H1 (cell line): Measurements from ENCODE around the gene MPHOSPH9. TPM values are rescaled to one million over a fixed set of nuclear protein-coding genes. Genes with fewer than 3 reads are reported as not detected.

Experiments used
- CTCF ChIA-PET: fragments of 300-600 bp; sonication (Branson Sonifier 250); formaldehyde crosslinking; loops from one replicate; lab custom pipeline; 2021; ENCODE audit not compliant: partially characterized antibody; lab: Charles Lee
- POLR2A ChIA-PET: fragments of 300-600 bp; sonication (Branson Sonifier 250); formaldehyde crosslinking; loops from one replicate; lab custom pipeline; 2021; ENCODE audit warnings: inconsistent platforms; ENCODE audit not compliant: partially characterized antibody; lab: Charles Lee
- DNase-seq, 2 experiments: peaks; one replicate each; pipeline versions ENCODE4 v3.0.0 to v3.0.0-alpha.2; 2010 to 2022; ENCODE audit warnings: low spot score in 2 of 2, low read depth in 1 of 2, mixed read lengths in 1 of 2
- FAIRE-seq: peaks from 2 replicates; lab custom pipeline; 2011; peaks lifted over from hg19 to GRCh38; lab: Jason Lieb, UNC
- H2AFZ ChIP-seq: 2 replicates; pipeline ENCODE4 v1.8.1; 2012; ENCODE audit warnings: low read length, inconsistent platforms
- H2AK5ac ChIP-seq: 2 replicates; pipeline ENCODE4 v1.6.1; 2013; ENCODE audit warnings: low read depth, low read length
- H2BK120ac ChIP-seq: replicated peaks from 2 replicates; pipeline ENCODE3; 2013; ENCODE audit warnings: low read depth, low read length, inconsistent platforms
- H2BK12ac ChIP-seq: 2 replicates; pipeline ENCODE4 v1.6.1; 2013; ENCODE audit warnings: low read depth, low read length
- H2BK15ac ChIP-seq: 2 replicates; pipeline ENCODE4 v1.6.1; 2013; ENCODE audit warnings: low read length
- H2BK20ac ChIP-seq: 2 replicates; pipeline ENCODE4 v1.6.1; 2013; ENCODE audit warnings: low read length
- H2BK5ac ChIP-seq: 2 replicates; pipeline ENCODE4 v1.6.1; 2013; ENCODE audit warnings: low read depth, low read length
- H3K14ac ChIP-seq: 2 replicates; pipeline ENCODE4 v1.6.1; 2013; ENCODE audit warnings: inconsistent platforms; ENCODE audit not compliant: insufficient read length
- H3K18ac ChIP-seq: 2 replicates; pipeline ENCODE4 v1.6.1; 2013; ENCODE audit warnings: low read length; ENCODE audit errors: extremely low read depth
- H3K23ac ChIP-seq: 2 replicates; pipeline ENCODE4 v1.6.1; 2013; ENCODE audit warnings: inconsistent platforms; ENCODE audit not compliant: insufficient read length
- H3K23me2 ChIP-seq: 2 replicates; pipeline ENCODE4 v1.6.1; 2013; ENCODE audit warnings: low read depth, low read length
- H3K27ac ChIP-seq: 2 replicates; pipeline ENCODE4 v1.6.1; 2011; ENCODE audit warnings: low read depth, low read length, inconsistent platforms
- H3K27me3 ChIP-seq, 4 experiments: replicated peaks in 1 of 4; 1 replicate in 1 of 4; 2 replicates in 3 of 4; pipeline versions ENCODE4 v1.6.1 to v1.8.1; 2011 to 2013; ENCODE audit warnings: low read length in 3 of 4, mild to moderate bottlenecking in 3 of 4, inconsistent platforms in 2 of 4, mixed read lengths in 2 of 4, moderate library complexity in 1 of 4; ENCODE audit not compliant: control insufficient read depth in 3 of 4, insufficient read depth in 3 of 4; ENCODE audit errors: extremely low read depth in 1 of 4
- H3K36me3 ChIP-seq, 4 experiments: 2 replicates each; pipeline versions ENCODE4 v1.6.1 to v1.8.1; 2011 to 2013; ENCODE audit warnings: mild to moderate bottlenecking in 4 of 4, low read length in 3 of 4, moderate library complexity in 2 of 4, control low read depth in 1 of 4, inconsistent platforms in 1 of 4; ENCODE audit not compliant: insufficient read depth in 4 of 4, control insufficient read depth in 2 of 4
- H3K4ac ChIP-seq: replicated peaks from 2 replicates; pipeline ENCODE3; 2013; ENCODE audit warnings: low read length, low read depth, mixed read lengths, inconsistent platforms; ENCODE audit not compliant: insufficient read length
- H3K4me1 ChIP-seq, 4 experiments: replicated peaks in 1 of 4; 1 replicate in 1 of 4; 2 replicates in 3 of 4; pipeline versions ENCODE4 v1.6.1 to v1.8.1; 2011 to 2013; ENCODE audit warnings: low read length in 3 of 4, inconsistent platforms in 2 of 4, mixed read lengths in 1 of 4; ENCODE audit not compliant: insufficient read depth in 4 of 4, control insufficient read depth in 3 of 4
- H3K4me2 ChIP-seq, 2 experiments: 2 replicates each; pipeline versions ENCODE4 v1.6.1 to v1.8.1; 2011 to 2013; ENCODE audit warnings: low read depth in 2 of 2, low read length in 2 of 2, control low read depth in 1 of 2, inconsistent platforms in 1 of 2, mild to moderate bottlenecking in 1 of 2; ENCODE audit not compliant: insufficient read depth in 1 of 2
- H3K4me3 ChIP-seq, 4 experiments: fragments of 200-600, 300-600 bp in 1 of 4; sonication (generic), shearing (Covaris generic), sonication (Bioruptor Twin) in 1 of 4; 2 replicates each; pipeline versions ENCODE4 v1.5.1 to v1.8.1; 2011 to 2016; ENCODE audit warnings: low read length in 4 of 4, low read depth in 3 of 4, control low read depth in 2 of 4, inconsistent platforms in 2 of 4, mild to moderate bottlenecking in 2 of 4, mixed read lengths in 1 of 4, moderate library complexity in 1 of 4; ENCODE audit not compliant: insufficient read depth in 2 of 4; ENCODE audit errors: extremely low read depth in 1 of 4
- H3K56ac ChIP-seq: replicated peaks from 2 replicates; pipeline ENCODE3; 2013; ENCODE audit warnings: low read depth, mild to moderate bottlenecking, mixed read lengths, low read length, inconsistent platforms; ENCODE audit not compliant: insufficient read length
- H3K79me1 ChIP-seq: 2 replicates; pipeline ENCODE4 v1.6.1; 2013; ENCODE audit warnings: low read depth, low read length, control low read depth
- H3K79me2 ChIP-seq, 2 experiments: 2 replicates each; pipeline versions ENCODE4 v1.6.1 to v1.8.1; 2012 to 2013; ENCODE audit warnings: low read length in 2 of 2, mild to moderate bottlenecking in 2 of 2, inconsistent platforms in 1 of 2; ENCODE audit not compliant: insufficient read depth in 2 of 2, control insufficient read depth in 1 of 2
- H3K9ac ChIP-seq, 4 experiments: replicated peaks in 1 of 4; 1 replicate in 1 of 4; 2 replicates in 3 of 4; pipeline versions ENCODE4 v1.6.1 to v1.8.1; 2011 to 2013; ENCODE audit warnings: low read depth in 3 of 4, low read length in 3 of 4, control low read depth in 2 of 4, mild to moderate bottlenecking in 2 of 4, moderate library complexity in 2 of 4, inconsistent platforms in 1 of 4; ENCODE audit errors: extremely low read depth in 1 of 4
- H3K9me3 ChIP-seq, 2 experiments: 2 replicates each; pipeline versions ENCODE4 v1.6.1 to v1.8.1; 2012 to 2013; ENCODE audit warnings: mild to moderate bottlenecking in 2 of 2, moderate library complexity in 2 of 2, control low read depth in 1 of 2, inconsistent platforms in 1 of 2, low read depth in 1 of 2, low read length in 1 of 2, mixed read lengths in 1 of 2; ENCODE audit not compliant: insufficient read depth in 2 of 2
- H4K20me1 ChIP-seq, 2 experiments: replicated peaks in 1 of 2; 2 replicates each; pipeline versions ENCODE3 to v1.8.1; 2011 to 2013; ENCODE audit warnings: inconsistent platforms in 2 of 2, low read length in 2 of 2, mild to moderate bottlenecking in 1 of 2; ENCODE audit not compliant: insufficient read depth in 2 of 2, control insufficient read depth in 1 of 2
- H4K5ac ChIP-seq: 2 replicates; pipeline ENCODE4 v1.6.1; 2013; ENCODE audit warnings: low read length, low read depth, mixed read lengths, inconsistent platforms; ENCODE audit not compliant: insufficient read length
- H4K8ac ChIP-seq: 2 replicates; pipeline ENCODE4 v1.8.0; 2013; ENCODE audit warnings: mild to moderate bottlenecking, moderate library complexity, low read length, inconsistent platforms; ENCODE audit not compliant: insufficient read depth; ENCODE audit errors: extremely low read depth
- H4K91ac ChIP-seq: replicated peaks from 2 replicates; pipeline ENCODE3; 2013; ENCODE audit warnings: low read length, mixed read lengths, inconsistent platforms; ENCODE audit not compliant: insufficient read length
- CBX8 ChIP-seq: fragments of 300-800, 300-1000 bp; sonication (generic); IDR thresholded peaks from 2 replicates; pipeline ENCODE4 v1.7.1; 2016; ENCODE audit warnings: low read depth, low read length, borderline replicate concordance
- CHD2 ChIP-seq: IDR thresholded peaks from 2 replicates; pipeline ENCODE4 v1.6.1; 2012; ENCODE audit warnings: low read length, improper control_type of control experiment
- EP300 ChIP-seq, 2 experiments: IDR thresholded peaks; 1 replicate in 1 of 2; 2 replicates in 1 of 2; pipeline ENCODE4 v1.6.1; 2011 to 2012; ENCODE audit warnings: low read depth in 2 of 2, low read length in 2 of 2, mild to moderate bottlenecking in 2 of 2, borderline replicate concordance in 1 of 2, inconsistent platforms in 1 of 2, moderate library complexity in 1 of 2
- GTF2F1 ChIP-seq: IDR thresholded peaks from 2 replicates; pipeline ENCODE4 v1.6.1; 2012; ENCODE audit warnings: low read depth, low read length, improper control_type of control experiment, borderline replicate concordance
- KDM4A ChIP-seq: IDR thresholded peaks from one replicate; pipeline ENCODE4 v1.7.1; 2012; ENCODE audit warnings: low read depth, mild to moderate bottlenecking, moderate library complexity, low read length, inconsistent platforms; ENCODE audit not compliant: severe bottlenecking
- POU5F1 ChIP-seq: IDR thresholded peaks from 2 replicates; pipeline ENCODE4 v1.6.1; 2011; ENCODE audit warnings: low read depth, mild to moderate bottlenecking, low read length, moderate library complexity
- SP4 ChIP-seq: IDR thresholded peaks from 2 replicates; pipeline ENCODE4 v1.6.1; 2012; ENCODE audit warnings: low read length, inconsistent platforms
- TBP ChIP-seq: IDR thresholded peaks from 2 replicates; pipeline ENCODE4 v1.6.1; 2011; ENCODE audit warnings: low read depth, low read length, improper control_type of control experiment
- TEAD4 ChIP-seq: IDR thresholded peaks from 2 replicates; pipeline ENCODE4 v1.6.1; 2012; ENCODE audit warnings: low read depth, low read length, inconsistent platforms, mixed read lengths
- WGBS, 2 experiments: shearing (Covaris generic) in 1 of 2; methylation state at CpG; one replicate each; pipeline versions ENCODE4 v1.1.6 to v1.1.7; 2013 to 2015; ENCODE audit warnings: low lambda C conversion rate in 2 of 2, mixed read lengths in 2 of 2, inconsistent platforms in 1 of 2, low coverage in 1 of 2, missing lambda C conversion rate in 1 of 2; ENCODE audit not compliant: insufficient replicate concordance in 2 of 2, insufficient coverage in 1 of 2, insufficient read length in 1 of 2; ENCODE audit errors: extremely low coverage in 1 of 2, missing lambda C conversion rate in 1 of 2; 5-methylcytosine and 5-hydroxymethylcytosine counted together
- polyA plus RNA-seq, 7 experiments: library from polyadenylated mRNA; depleted of rRNA in 3 of 7; stranded (reverse) in 5 of 7; unstranded in 2 of 7; fragments of >200 nt in 5 of 7; fragments of 200-250 nt in 2 of 7; gene quantifications; 1 replicate in 5 of 7; 2 replicates in 1 of 7; 4 replicates in 1 of 7; pipeline versions ENCODE4 v1.2.1 to v1.2.3, GENCODE V29; 2011 to 2013; ENCODE audit warnings: missing spikeins in 2 of 7, mixed read lengths in 2 of 7
- total RNA-seq: library from RNA; stranded (reverse); fragmentation: NEBNext Ultra II Directional; extraction: Animal tissue kit (Norgen Biotek cat#: 25700); gene quantifications from 2 replicates; pipeline ENCODE4 v1.2.1, GENCODE V29; 2021
- TF ChIP-seq, protein P1 (sequence below): IDR thresholded peaks from 2 replicates; pipeline ENCODE4 v1.6.1; 2011; ENCODE audit warnings: low read length, improper control_type of control experiment

Gene MPHOSPH9
- total and polyA plus RNA-seq, 2 of the 8 experiments (the other 6 are each of a cell fraction or from before 2014, with no cell fraction given) = 8.8 to 48.8 TPM

DNA sequence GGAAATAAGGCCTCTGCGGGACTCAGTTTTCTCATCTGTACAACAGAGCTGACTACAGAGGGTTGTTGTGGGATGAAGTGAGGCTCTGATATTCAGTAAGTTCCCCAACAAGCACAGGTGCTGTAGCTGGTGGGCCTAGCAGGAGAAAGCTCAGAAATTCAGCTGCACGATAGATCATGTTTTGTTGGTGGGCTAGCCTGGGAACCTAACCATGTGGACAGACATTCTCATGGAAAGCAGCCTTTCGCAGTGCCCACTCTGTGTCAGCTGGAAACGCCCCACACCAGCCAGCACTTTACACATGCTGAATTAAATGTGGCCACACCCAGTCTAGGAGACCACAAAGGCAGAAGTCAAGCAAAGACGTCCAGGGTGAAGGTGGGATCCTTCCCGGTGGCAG, 98.1 kb downstream of the MPHOSPH9 start:
- H2BK120ac ChIP-seq = no peak overlapping the region
- H4K8ac ChIP-seq = no peak overlapping the region
- DNase-seq (no peak), FAIRE-seq (no peak)
- no peaks in the 10 kb centered on the region for H4K20me1 ChIP-seq
- H3K18ac ChIP-seq = no peak overlapping the region
- 0 out of 7 replicates have a peak, but pooled peaks cover 0 to under 1% (median 0%) of the 10 kb centered on the region in 4 experiments for H3K4me1 ChIP-seq
- H4K5ac ChIP-seq = no peak overlapping the region
- H3K23me2 ChIP-seq = no peaks in the 10 kb centered on the region; the same call in 1 of the 2 replicates
- no peak overlapping the region for H2AK5ac ChIP-seq
- TF ChIP-seq CHD2 (no peak), KDM4A (no peak), SP4 (no peak), POU5F1 (no peak), EP300 (IDR thresholded peaks at IDR 0.05; ENCODE audit: borderline replicate concordance in 1 of 2, low read depth in 2 of 2, low read length in 2 of 2) (no peak), CBX8 (no peak), TEAD4 (no peak), TBP (no peak), GTF2F1 (no peak)
- TF ChIP-seq, protein P1, sequence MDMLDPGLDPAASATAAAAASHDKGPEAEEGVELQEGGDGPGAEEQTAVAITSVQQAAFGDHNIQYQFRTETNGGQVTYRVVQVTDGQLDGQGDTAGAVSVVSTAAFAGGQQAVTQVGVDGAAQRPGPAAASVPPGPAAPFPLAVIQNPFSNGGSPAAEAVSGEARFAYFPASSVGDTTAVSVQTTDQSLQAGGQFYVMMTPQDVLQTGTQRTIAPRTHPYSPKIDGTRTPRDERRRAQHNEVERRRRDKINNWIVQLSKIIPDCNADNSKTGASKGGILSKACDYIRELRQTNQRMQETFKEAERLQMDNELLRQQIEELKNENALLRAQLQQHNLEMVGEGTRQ = no peak
- H3K79me2 ChIP-seq = no peaks in the 10 kb centered on the region
- no peak overlapping the region for H4K91ac ChIP-seq
- no peak overlapping the region for H2BK20ac ChIP-seq
- 91% methylated on average over 6 of the region's 6 CpGs; no CpG with 5 or more reads in 1 of the 2 experiments for WGBS, 2 experiments
- H3K36me3 ChIP-seq = no peaks in the 10 kb centered on the region
- H3K79me1 ChIP-seq = no peaks in the 10 kb centered on the region
- H3K27me3 ChIP-seq = no peaks in the 10 kb centered on the region
- ChIA-PET CTCF (interaction anchor here (0.6 to 1.3 kb wide), 4 partner anchors 10 to 141 kb away, joined by 3 to 4 read pairs (median 3); no protein-coding TSS in a partner anchor), POLR2A (interaction anchor here (1.5 kb wide), 1 partner anchor 33 kb away, joined by 3 read pairs; no protein-coding TSS in a partner anchor)
- H3K23ac ChIP-seq = no peak overlapping the region
- no peak overlapping the region for H3K27ac ChIP-seq
- H2BK15ac ChIP-seq = no peak overlapping the region
- no peak overlapping the region for H3K56ac ChIP-seq
- H3K4me3 ChIP-seq = no peak overlapping the region
- H3K4me2 ChIP-seq = no peak overlapping the region
- no peak overlapping the region for H2BK5ac ChIP-seq
- H3K9ac ChIP-seq = no peak overlapping the region
- H2AFZ ChIP-seq = no peak overlapping the region
- no peak overlapping the region for H3K4ac ChIP-seq
- no peaks in the 10 kb centered on the region for H3K9me3 ChIP-seq
- H3K14ac ChIP-seq = no peak overlapping the region
- no peak overlapping the region for H2BK12ac ChIP-seq
